PFSK-1 (cell line): Measurements from ENCODE around the gene STOML2.

ENCODE experiments used
- TAF1 ChIP-seq: IDR thresholded peaks from 2 replicates; pipeline ENCODE4 v1.6.1; 2012; ENCODE audit warnings: low read length, control low read depth, borderline replicate concordance; ENCODE audit not compliant: insufficient read depth
- TF ChIP-seq, protein P1 (sequence below), 2 experiments: IDR thresholded peaks; 2 replicates each; pipeline versions ENCODE4 v1.6.1 to v1.8.0; 2011 to 2012; ENCODE audit warnings: low read depth in 2 of 2, low read length in 2 of 2, control low read depth in 1 of 2, inconsistent platforms in 1 of 2, mild to moderate bottlenecking in 1 of 2, moderate library complexity in 1 of 2; ENCODE audit not compliant: insufficient read depth in 1 of 2

DNA sequence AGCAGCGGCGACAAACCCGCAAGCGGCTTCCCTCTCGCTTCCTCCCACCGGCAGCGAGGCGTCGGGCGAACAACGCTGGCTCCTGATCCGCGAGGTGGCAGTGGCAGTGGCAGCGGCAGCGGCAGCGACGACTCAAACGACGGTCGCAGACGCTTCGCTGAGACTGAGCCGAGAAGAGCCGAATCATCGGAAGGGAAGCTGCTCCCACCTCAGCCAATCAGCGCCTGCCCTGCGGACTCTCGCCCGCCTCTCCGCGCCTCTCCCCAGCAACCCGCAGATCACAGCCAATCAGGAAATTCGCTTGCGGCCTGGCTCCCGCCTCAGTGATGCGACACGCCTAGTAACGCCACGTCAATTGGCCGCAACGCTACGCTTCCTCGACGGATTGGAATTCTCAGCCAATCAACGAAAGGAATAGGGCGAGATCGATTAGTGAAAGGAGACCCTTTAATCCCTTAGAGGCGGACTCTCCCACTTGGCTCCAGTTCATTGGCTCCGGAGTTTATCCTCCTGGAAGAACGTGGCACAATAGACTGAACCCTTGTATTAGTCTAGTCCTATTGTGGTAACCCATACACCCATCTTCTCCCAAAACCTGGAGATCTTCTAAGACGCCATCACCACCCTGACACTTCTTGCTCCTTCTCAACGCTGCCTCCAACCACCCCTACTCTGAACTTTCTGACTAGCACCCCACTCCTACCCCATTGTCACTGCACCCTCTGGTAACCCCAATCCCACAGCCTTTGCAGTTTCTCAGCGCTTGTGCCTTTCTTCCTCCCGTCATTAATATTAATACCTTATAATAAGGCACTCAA, 30.3 kb downstream of the STOML2 start, which contains the start of gene VCP:
- TF ChIP-seq TAF1: no peak; the same call in none of the 2 replicates
- TF ChIP-seq, protein P1, sequence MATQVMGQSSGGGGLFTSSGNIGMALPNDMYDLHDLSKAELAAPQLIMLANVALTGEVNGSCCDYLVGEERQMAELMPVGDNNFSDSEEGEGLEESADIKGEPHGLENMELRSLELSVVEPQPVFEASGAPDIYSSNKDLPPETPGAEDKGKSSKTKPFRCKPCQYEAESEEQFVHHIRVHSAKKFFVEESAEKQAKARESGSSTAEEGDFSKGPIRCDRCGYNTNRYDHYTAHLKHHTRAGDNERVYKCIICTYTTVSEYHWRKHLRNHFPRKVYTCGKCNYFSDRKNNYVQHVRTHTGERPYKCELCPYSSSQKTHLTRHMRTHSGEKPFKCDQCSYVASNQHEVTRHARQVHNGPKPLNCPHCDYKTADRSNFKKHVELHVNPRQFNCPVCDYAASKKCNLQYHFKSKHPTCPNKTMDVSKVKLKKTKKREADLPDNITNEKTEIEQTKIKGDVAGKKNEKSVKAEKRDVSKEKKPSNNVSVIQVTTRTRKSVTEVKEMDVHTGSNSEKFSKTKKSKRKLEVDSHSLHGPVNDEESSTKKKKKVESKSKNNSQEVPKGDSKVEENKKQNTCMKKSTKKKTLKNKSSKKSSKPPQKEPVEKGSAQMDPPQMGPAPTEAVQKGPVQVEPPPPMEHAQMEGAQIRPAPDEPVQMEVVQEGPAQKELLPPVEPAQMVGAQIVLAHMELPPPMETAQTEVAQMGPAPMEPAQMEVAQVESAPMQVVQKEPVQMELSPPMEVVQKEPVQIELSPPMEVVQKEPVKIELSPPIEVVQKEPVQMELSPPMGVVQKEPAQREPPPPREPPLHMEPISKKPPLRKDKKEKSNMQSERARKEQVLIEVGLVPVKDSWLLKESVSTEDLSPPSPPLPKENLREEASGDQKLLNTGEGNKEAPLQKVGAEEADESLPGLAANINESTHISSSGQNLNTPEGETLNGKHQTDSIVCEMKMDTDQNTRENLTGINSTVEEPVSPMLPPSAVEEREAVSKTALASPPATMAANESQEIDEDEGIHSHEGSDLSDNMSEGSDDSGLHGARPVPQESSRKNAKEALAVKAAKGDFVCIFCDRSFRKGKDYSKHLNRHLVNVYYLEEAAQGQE (IDR thresholded peaks at IDR 0.05; ENCODE audit: insufficient read depth in 1 of 2, low read depth in 2 of 2, low read length in 2 of 2): no peak
